GM23248 (cell line): Measurements from ENCODE around the gene FAM20C. TPM values are rescaled to one million over a fixed set of nuclear protein-coding genes. Genes with fewer than 3 reads are reported as not detected.

Source experiments
- DNase-seq: peaks from one replicate; pipeline ENCODE4 v3.0.0-alpha.2; 2015
- H2AFZ ChIP-seq: fragments of 200-600 bp; sonication (generic); 2 replicates; pipeline ENCODE4 v1.6.1; 2016; ENCODE audit warnings: antibody characterized with exemption
- H3F3A ChIP-seq: fragments of 200-600 bp; sonication (generic); 2 replicates; pipeline ENCODE4 v1.6.1; 2016; ENCODE audit warnings: mild to moderate bottlenecking, antibody characterized with exemption, mixed run types; ENCODE audit not compliant: insufficient read depth
- H3K27ac ChIP-seq: fragments of 200-600 bp; sonication (generic); 2 replicates; pipeline ENCODE4 v1.5.1; 2016; ENCODE audit warnings: mild to moderate bottlenecking
- H3K27me3 ChIP-seq: fragments of 200-600 bp; sonication (generic); replicated peaks from 2 replicates; pipeline ENCODE4 v1.6.1; 2016; ENCODE audit warnings: mild to moderate bottlenecking; ENCODE audit not compliant: insufficient read depth
- H3K36me3 ChIP-seq: fragments of 200-600 bp; sonication (generic); 2 replicates; pipeline ENCODE4 v1.6.1; 2016; ENCODE audit warnings: low read depth, mild to moderate bottlenecking
- H3K4me1 ChIP-seq: fragments of 200-600 bp; sonication (generic); 2 replicates; pipeline ENCODE4 v1.6.1; 2016; ENCODE audit warnings: mild to moderate bottlenecking; ENCODE audit not compliant: insufficient read depth
- H3K4me2 ChIP-seq: fragments of 200-600 bp; sonication (generic); one replicate; pipeline ENCODE4 v1.6.1; 2016; ENCODE audit warnings: mild to moderate bottlenecking; ENCODE audit not compliant: unreplicated experiment
- H3K4me3 ChIP-seq: fragments of 200-600 bp; sonication (generic); 2 replicates; pipeline ENCODE4 v1.5.1; 2016; ENCODE audit warnings: mild to moderate bottlenecking
- H3K79me2 ChIP-seq: fragments of 200-600 bp; sonication (generic); 2 replicates; pipeline ENCODE4 v1.6.1; 2016; ENCODE audit warnings: mild to moderate bottlenecking; ENCODE audit not compliant: insufficient read depth
- H3K9ac ChIP-seq: fragments of 200-600 bp; sonication (generic); 2 replicates; pipeline ENCODE4 v1.6.1; 2016; ENCODE audit warnings: mild to moderate bottlenecking
- H3K9me2 ChIP-seq: fragments of 200-600 bp; sonication (generic); 2 replicates; pipeline ENCODE4 v1.6.1; 2016; ENCODE audit warnings: mixed run types, mild to moderate bottlenecking, moderate library complexity; ENCODE audit not compliant: insufficient read depth
- H3K9me3 ChIP-seq: fragments of 200-600 bp; sonication (generic); one replicate; pipeline ENCODE4 v1.6.1; 2017; ENCODE audit warnings: low read depth
- H4K20me1 ChIP-seq: fragments of 200-600 bp; sonication (generic); 2 replicates; pipeline ENCODE4 v1.6.0; 2016; ENCODE audit not compliant: insufficient read depth
- EZH2 ChIP-seq: fragments of 200-600 bp; sonication (generic); IDR thresholded peaks from 2 replicates; pipeline ENCODE4 v1.6.1; 2018; ENCODE audit warnings: antibody characterized with exemption, mild to moderate bottlenecking; ENCODE audit not compliant: insufficient read depth, poor library complexity, severe bottlenecking
- EZH2phosphoT487 ChIP-seq: fragments of 200-600 bp; sonication (generic); IDR thresholded peaks from 2 replicates; pipeline ENCODE4 v1.6.1; 2018; ENCODE audit warnings: antibody characterized with exemption, moderate library complexity, mild to moderate bottlenecking, low read depth; ENCODE audit not compliant: insufficient read depth
- WGBS, 2 experiments: methylation state at CpG; one replicate each; pipeline ENCODE4 v1.1.6; 2015 to 2017; ENCODE audit warnings: low lambda C conversion rate in 2 of 2, low coverage in 1 of 2; ENCODE audit errors: missing lambda C conversion rate in 2 of 2; 5-methylcytosine and 5-hydroxymethylcytosine counted together
- in situ Hi-C: fragments of 300-500 bp; cut with MboI; formaldehyde crosslinking; loops from 2 replicates; pipeline ENCODE4 v1.15.0; 2020
- polyA plus RNA-seq: library from polyadenylated mRNA; unstranded; fragments of >200 nt; fragmentation: Nextera tagmentation; extraction: Ambion mirVana; gene quantifications from 2 replicates; pipeline ENCODE4 v1.2.1, GENCODE V29; 2016
- total RNA-seq: library from RNA; depleted of rRNA; stranded (reverse); fragments of >200 nt; shearing (Covaris generic); gene quantifications from 2 replicates; pipeline ENCODE4 v1.2.3, GENCODE V29; 2014

The FAM20C gene
- total and polyA plus RNA-seq, 2 experiments from 2014 or later, result 13.5 to 63.8 TPM

GRCh38 chr7:300546-301290 lies 108.3 kb downstream of the FAM20C start:
- in situ Hi-C loops, result no loop called here

GRCh38 chr7:301291-302053 lies 109.1 kb downstream of the FAM20C start:
- Histone ChIP-seq H3K79me2 (no peaks in the 10 kb centered on the region), H3K9ac (no peak overlapping the region), H3K9me2 (no peaks in the 10 kb centered on the region), H2AFZ (no peak overlapping the region), H3K27ac (no peak overlapping the region), H3K4me1 (no peaks in the 10 kb centered on the region), H3K36me3 (no peaks in the 10 kb centered on the region), H3K4me2 (no peak overlapping the region), H3F3A (no peaks in the 10 kb centered on the region), H3K9me3 (no peaks in the 10 kb centered on the region), H3K27me3 (peaks cover 8% of the 10 kb centered on the region), H3K4me3 (no peak overlapping the region), H4K20me1 (no peaks in the 10 kb centered on the region)
- WGBS, 2 experiments, result 50 to 60% methylated on average over 29 to 34 of the region's 34 CpGs
- no peak for DNase-seq
- in situ Hi-C loops, result no loop called here
- TF ChIP-seq EZH2 (no peak), EZH2phosphoT487 (no peak)

More at GRCh38 chr7:300546-301290, 108.3 kb downstream of the FAM20C start:
- Histone ChIP-seq H3K27ac (no peak overlapping the region), H2AFZ (no peak overlapping the region), H3K4me3 (no peak overlapping the region), H3K79me2 (no peaks in the 10 kb centered on the region), H3K36me3 (no peaks in the 10 kb centered on the region), H4K20me1 (no peaks in the 10 kb centered on the region), H3K4me1 (no peaks in the 10 kb centered on the region), H3K27me3 (peaks cover 8% of the 10 kb centered on the region), H3K9ac (no peak overlapping the region), H3K9me3 (no peaks in the 10 kb centered on the region), H3K4me2 (no peak overlapping the region), H3K9me2 (no peaks in the 10 kb centered on the region), H3F3A (no peaks in the 10 kb centered on the region)
- 66 to 72% methylated on average over 13 of the region's 13 CpGs for WGBS, 2 experiments
- TF ChIP-seq EZH2 (no peak), EZH2phosphoT487 (no peak)
- DNase-seq, result no peak

GRCh38 chr7:302054-302992 lies 110.0 kb downstream of the FAM20C start:
- Histone ChIP-seq H3K36me3 (no peaks in the 10 kb centered on the region), H3K9me3 (no peaks in the 10 kb centered on the region), H3K9ac (no peak overlapping the region), H3K27me3 (peaks cover 8% of the 10 kb centered on the region), H3K27ac (no peak overlapping the region), H4K20me1 (no peaks in the 10 kb centered on the region), H3F3A (no peaks in the 10 kb centered on the region), H3K79me2 (no peaks in the 10 kb centered on the region), H3K4me2 (no peak overlapping the region), H3K4me1 (no peaks in the 10 kb centered on the region), H3K9me2 (no peaks in the 10 kb centered on the region), H2AFZ (no peak overlapping the region), H3K4me3 (no peak overlapping the region)
- WGBS, 2 experiments, result 67 to 68% methylated on average over 17 to 18 of the region's 18 CpGs
- in situ Hi-C loops, result no loop called here
- TF ChIP-seq EZH2 (no peak), EZH2phosphoT487 (no peak)
- DNase-seq, result no peak

DNA sequence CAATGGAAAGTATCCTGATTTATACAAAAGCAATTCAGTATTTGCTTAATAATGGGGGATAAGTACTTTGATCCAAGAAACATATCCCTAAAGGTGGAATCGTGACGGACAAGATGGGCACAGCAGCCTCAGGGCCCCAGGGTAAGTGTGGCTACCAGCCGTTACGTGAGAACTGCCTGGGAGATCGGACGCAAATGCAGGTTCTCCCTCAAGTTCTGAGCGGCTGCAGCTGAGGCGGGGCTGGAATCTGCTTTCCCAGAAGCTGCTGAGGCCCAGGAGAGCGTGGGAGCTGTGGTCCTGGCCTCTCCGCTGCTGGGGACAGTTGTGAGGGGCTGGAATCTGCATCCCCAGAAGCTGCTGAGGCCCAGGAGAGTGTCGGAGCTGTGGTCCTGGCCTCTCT lies 111.1 kb downstream of the FAM20C start:
- Histone ChIP-seq H3K79me2 (no peaks in the 10 kb centered on the region), H3K4me1 (no peaks in the 10 kb centered on the region), H3K27ac (no peak overlapping the region), H3K27me3 (peaks cover 5% of the 10 kb centered on the region), H3F3A (no peaks in the 10 kb centered on the region), H3K4me3 (no peak overlapping the region), H3K9ac (no peak overlapping the region), H3K9me3 (no peaks in the 10 kb centered on the region), H3K9me2 (no peaks in the 10 kb centered on the region), H2AFZ (no peak overlapping the region), H3K36me3 (no peaks in the 10 kb centered on the region), H4K20me1 (no peaks in the 10 kb centered on the region), H3K4me2 (no peak overlapping the region)
- DNase-seq, result no peak
- in situ Hi-C loops, result no loop called here
- 65% methylated on average over 10 to 11 of the region's 11 CpGs for WGBS, 2 experiments
- no peak for TF ChIP-seq EZH2phosphoT487
- TF ChIP-seq EZH2, result no peak
